GM12878 (cell line): ENCODE data around the gene PLCB4. TPM values are rescaled to one million over a fixed set of nuclear protein-coding genes. Genes with fewer than 3 reads are reported as not detected.

Source experiments
- ATAC-seq: fragments of 200-7000 bp; cut with Tn5 transposase; 3 replicates; pipeline ENCODE4 v1.9.1; 2020; ENCODE audit warnings: mild to moderate bottlenecking, moderate library complexity
- BruUV-seq: library from RNA; stranded (reverse); fragments of 400-500 nt; replicated peaks from 2 replicates; lab custom pipeline; 2021; lab: Mats Ljungman, UMichigan
- CTCF ChIA-PET: fragments of 300-600 bp; sonication (Branson Sonifier 250); formaldehyde crosslinking; extraction: SDS; loops from one replicate; lab custom pipeline; 2021; ENCODE audit warnings: inconsistent platforms; lab: Yijun Ruan, JAX
- POLR2A ChIA-PET: fragments of 350-600 bp; formaldehyde crosslinking; extraction: SDS; loops from one replicate; lab custom pipeline; 2021; ENCODE audit warnings: inconsistent platforms; lab: Charles Lee
- RAD21 ChIA-PET: fragments of 300-600 bp; sonication (Branson Sonifier 250); formaldehyde crosslinking; loops from one replicate; lab custom pipeline; 2023; ENCODE audit warnings: antibody characterized with exemption; ENCODE audit not compliant: unreplicated experiment; lab: Charles Lee
- SMC1A ChIA-PET: fragments of 300-600 bp; sonication (Branson Sonifier 250); formaldehyde crosslinking; loops from one replicate; lab custom pipeline; 2023; ENCODE audit not compliant: unreplicated experiment, uncharacterized antibody; lab: Charles Lee
- DNase-seq: peaks from one replicate; pipeline ENCODE4 v3.0.0-alpha.2; 2011; ENCODE audit warnings: low read depth, low spot score
- FAIRE-seq: peaks from 3 replicates; lab custom pipeline; 2011; peaks lifted over from hg19 to GRCh38; lab: Jason Lieb, UNC
- H2AFZ ChIP-seq: 2 replicates; pipeline ENCODE4 v1.6.0; 2011; ENCODE audit warnings: low read depth, low read length, control low read depth; ENCODE audit not compliant: control insufficient read depth
- H3K27ac ChIP-seq: 2 replicates; pipeline ENCODE4 v1.5.1; 2011; ENCODE audit warnings: control low read depth; ENCODE audit not compliant: control insufficient read depth, insufficient read depth
- H3K27me3 ChIP-seq, 2 experiments: replicated peaks in 1 of 2; 2 replicates each; pipeline versions ENCODE4 v1.6.0 to v1.6.1; 2011; ENCODE audit warnings: low read length in 1 of 2; ENCODE audit not compliant: control insufficient read depth in 2 of 2, insufficient read depth in 2 of 2
- H3K36me3 ChIP-seq, 2 experiments: 2 replicates each; pipeline ENCODE4 v1.5.1; 2011; ENCODE audit warnings: low read length in 1 of 2; ENCODE audit not compliant: control insufficient read depth in 2 of 2, insufficient read depth in 2 of 2
- H3K4me1 ChIP-seq: 2 replicates; pipeline ENCODE4 v1.6.1; 2011; ENCODE audit warnings: mild to moderate bottlenecking, low read length, moderate library complexity, mixed read lengths; ENCODE audit not compliant: control insufficient read depth, insufficient read depth
- H3K4me2 ChIP-seq: 2 replicates; pipeline ENCODE4 v1.6.0; 2011; ENCODE audit warnings: control low read depth; ENCODE audit not compliant: control insufficient read depth, insufficient read depth
- H3K4me3 ChIP-seq: fragments of 200-600 bp; sonication (generic); 2 replicates; pipeline ENCODE4 v1.5.1; 2016
- H3K79me2 ChIP-seq: 2 replicates; pipeline ENCODE4 v1.6.0; 2011; ENCODE audit warnings: low read length; ENCODE audit not compliant: control insufficient read depth, insufficient read depth
- H3K9ac ChIP-seq: 2 replicates; pipeline ENCODE4 v1.8.0; 2011; ENCODE audit warnings: low read length, control low read depth, mixed read lengths; ENCODE audit not compliant: control insufficient read depth, insufficient read depth
- H3K9me3 ChIP-seq: replicated peaks from 3 replicates; pipeline ENCODE4 v1.5.1; 2011; ENCODE audit warnings: mild to moderate bottlenecking, low read length; ENCODE audit not compliant: control insufficient read depth, insufficient read depth
- H4K20me1 ChIP-seq: 2 replicates; pipeline ENCODE4 v1.6.0; 2011; ENCODE audit not compliant: control insufficient read depth, insufficient read depth
- BCL11A ChIP-seq: IDR thresholded peaks from 2 replicates; pipeline ENCODE4 v1.6.1; 2011; ENCODE audit warnings: low read depth, low read length
- FOS ChIP-seq: IDR thresholded peaks from 3 replicates; pipeline ENCODE4 v1.6.1; 2011; ENCODE audit warnings: borderline replicate concordance; ENCODE audit not compliant: insufficient read length; ENCODE audit errors: extremely low read depth
- HCFC1 ChIP-seq: fragments of 150-350 bp; IDR thresholded peaks from 2 replicates; pipeline ENCODE4 v1.6.1; 2014; ENCODE audit warnings: low read length
- MAX ChIP-seq: IDR thresholded peaks from 2 replicates; pipeline ENCODE4 v1.6.1; 2012; ENCODE audit warnings: low read depth, low read length, improper control_type of control experiment
- NR2C1 ChIP-seq: fragments of 450-650 bp; IDR thresholded peaks from 2 replicates; pipeline ENCODE4 v1.6.1; 2017; ENCODE audit warnings: antibody characterized with exemption, mild to moderate bottlenecking, moderate library complexity
- POLR2A ChIP-seq: IDR thresholded peaks from 2 replicates; pipeline ENCODE4 v1.6.1; 2011; ENCODE audit warnings: low read depth, mild to moderate bottlenecking, low read length
- SIN3A ChIP-seq: IDR thresholded peaks from 2 replicates; pipeline ENCODE4 v1.6.1; 2012; ENCODE audit warnings: low read depth, low read length, improper control_type of control experiment
- SIX5 ChIP-seq: IDR thresholded peaks from 2 replicates; pipeline ENCODE4 v1.6.1; 2011; ENCODE audit warnings: mild to moderate bottlenecking, low read depth, low read length, moderate library complexity; ENCODE audit not compliant: severe bottlenecking
- SREBF2 ChIP-seq: IDR thresholded peaks from 2 replicates; pipeline ENCODE4 v1.6.1; 2012; ENCODE audit warnings: mild to moderate bottlenecking, low read length
- TAF1 ChIP-seq: IDR thresholded peaks from 2 replicates; pipeline ENCODE4 v1.6.1; 2011; ENCODE audit warnings: mild to moderate bottlenecking, low read depth, low read length, borderline replicate concordance
- TBL1XR1 ChIP-seq: IDR thresholded peaks from 2 replicates; pipeline ENCODE4 v1.6.1; 2012; ENCODE audit warnings: low read depth, low read length, improper control_type of control experiment
- TCF3 ChIP-seq: IDR thresholded peaks from 2 replicates; pipeline ENCODE4 v1.6.1; 2012; ENCODE audit warnings: low read depth, mild to moderate bottlenecking, low read length, borderline replicate concordance; ENCODE audit not compliant: insufficient read depth
- ZNF622 ChIP-seq: fragments of 450-650 bp; IDR thresholded peaks from 2 replicates; pipeline ENCODE4 v1.6.1; 2017; ENCODE audit warnings: mild to moderate bottlenecking, inconsistent platforms
- in situ Hi-C: fragments of 300-500 bp; cut with MboI; formaldehyde crosslinking; loops from 9 replicates; pipeline ENCODE4 v1.14.3; 2018; ENCODE audit warnings: mixed read lengths
- intact Hi-C: fragments of 100-400 bp; cut with micrococcal nuclease; formaldehyde crosslinking; loops from one replicate; pipeline ENCODE4 v1.14.2; 2022; ENCODE audit not compliant: unreplicated experiment
- polyA plus RNA-seq, 11 experiments: library from polyadenylated mRNA; depleted of rRNA in 4 of 11; unstranded in 6 of 11; stranded (reverse) in 5 of 11; fragments of >200 nt; fragmentation: Nextera tagmentation in 4 of 11; fragmentation: Illumina TruSeq in 1 of 11; extraction: Ambion mirVana in 4 of 11; extraction: Trizol in 1 of 11; gene quantifications; 1 replicate in 1 of 11; 2 replicates in 10 of 11; pipeline versions ENCODE4 v1.2.1 to v1.2.3, GENCODE V29; 2011 to 2016; ENCODE audit warnings: inconsistent platforms in 2 of 11, missing spikeins in 2 of 11, low read depth in 1 of 11
- total RNA-seq, 4 experiments: library from RNA; depleted of rRNA in 3 of 4; stranded (reverse); fragments of >200 nt in 3 of 4; fragmentation: Illumina TruSeq in 1 of 4; extraction: Trizol in 1 of 4; gene quantifications; 2 replicates each; pipeline versions ENCODE4 v1.2.1 to v1.2.3, GENCODE V29; 2013 to 2021
- TF ChIP-seq, protein P1 (sequence below): IDR thresholded peaks from 2 replicates; pipeline ENCODE4 v1.6.1; 2012; ENCODE audit warnings: low read length, inconsistent platforms

PLCB4 gene
- total and polyA plus RNA-seq, 10 of the 15 experiments (the other 5 are each of a cell fraction or from before 2014, with no cell fraction given) = not detected

- TF ChIP-seq MAX (no peak), BCL11A (no peak), SIN3A (no peak), TCF3 (no peak), FOS (no peak)
These were observed 12.6 kb downstream of the PLCB4 start (continued) for GRCh38 chr20:9081423-9081966.

DNA sequence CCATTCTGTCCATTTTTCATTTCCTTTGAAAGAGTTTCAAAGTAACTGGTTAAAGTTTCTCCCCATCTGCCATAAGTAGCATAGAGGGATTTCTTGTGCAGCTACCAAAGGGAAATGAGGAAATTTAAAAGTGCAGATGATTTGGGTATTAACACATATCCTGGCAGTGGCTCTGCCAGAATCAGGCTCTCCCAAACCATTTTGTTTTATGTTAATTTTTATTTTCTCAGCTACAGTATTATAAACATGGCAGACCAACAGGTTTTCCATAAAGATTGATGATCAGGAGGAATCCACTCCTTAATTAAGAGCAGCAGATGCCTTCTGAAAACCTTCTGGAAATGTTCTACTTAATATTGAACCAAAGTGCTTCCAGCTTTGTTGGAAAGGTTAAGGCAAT is 13.9 kb downstream of the PLCB4 start:
- RAD21 ChIA-PET = no interaction called here
- no peaks in the 10 kb centered on the region for H3K79me2 ChIP-seq
- TF ChIP-seq HCFC1 (no peak), NR2C1 (no peak), SREBF2 (no peak), POLR2A (no peak), SIX5 (no peak), ZNF622 (no peak), TAF1 (no peak), TBL1XR1 (no peak), TCF3 (no peak)
- TF ChIP-seq, protein P1, sequence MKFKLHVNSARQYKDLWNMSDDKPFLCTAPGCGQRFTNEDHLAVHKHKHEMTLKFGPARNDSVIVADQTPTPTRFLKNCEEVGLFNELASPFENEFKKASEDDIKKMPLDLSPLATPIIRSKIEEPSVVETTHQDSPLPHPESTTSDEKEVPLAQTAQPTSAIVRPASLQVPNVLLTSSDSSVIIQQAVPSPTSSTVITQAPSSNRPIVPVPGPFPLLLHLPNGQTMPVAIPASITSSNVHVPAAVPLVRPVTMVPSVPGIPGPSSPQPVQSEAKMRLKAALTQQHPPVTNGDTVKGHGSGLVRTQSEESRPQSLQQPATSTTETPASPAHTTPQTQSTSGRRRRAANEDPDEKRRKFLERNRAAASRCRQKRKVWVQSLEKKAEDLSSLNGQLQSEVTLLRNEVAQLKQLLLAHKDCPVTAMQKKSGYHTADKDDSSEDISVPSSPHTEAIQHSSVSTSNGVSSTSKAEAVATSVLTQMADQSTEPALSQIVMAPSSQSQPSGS = no peak
- CTCF ChIA-PET = interaction anchor here (0.7 kb wide), 1 partner anchor 24 kb away, joined by 3 read pairs; no protein-coding TSS in a partner anchor
- in situ Hi-C loops (no loop called here), intact Hi-C loops (no loop called here)
- DNase-seq (no peak), ATAC-seq (no peak), FAIRE-seq (no peak)
- H3K9ac ChIP-seq = no peak overlapping the region
- H3K4me3 ChIP-seq = no peak overlapping the region
- H4K20me1 ChIP-seq = no peaks in the 10 kb centered on the region
- no peak overlapping the region for H3K27ac ChIP-seq
- no peaks in the 10 kb centered on the region for H3K9me3 ChIP-seq
- no peak overlapping the region for H3K4me2 ChIP-seq
- H2AFZ ChIP-seq = no peak overlapping the region
- POLR2A ChIA-PET = no interaction called here
- H3K27me3 ChIP-seq = no peaks in the 10 kb centered on the region
- H3K36me3 ChIP-seq = no peaks in the 10 kb centered on the region
- BruUV-seq = no TSS peak
- SMC1A ChIA-PET = interaction anchor here (1.1 kb wide), 1 partner anchor 10 kb away, joined by 5 read pairs; no protein-coding TSS in a partner anchor
- no peaks in the 10 kb centered on the region for H3K4me1 ChIP-seq
